ENCODE measurements around the gene CCNT1. TPM values are rescaled to one million over a fixed set of nuclear protein-coding genes. Genes with fewer than 3 reads are reported as not detected.
A peak's percentile ranks its signal among the peaks of the same experiment; 100 is the strongest.
"Not testable (repeated sequence)": the region's sequence is repeated elsewhere in the genome, so short reads cannot be mapped to it uniquely, and the experiment has no call there.

CCNT1 gene
- total and polyA plus RNA-seq, 10 donors, result 4.0 to 53.4 (median 37.4) TPM

GRCh38 chr12:48671231-48671856, 45.2 kb downstream of the CCNT1 start:
- H3K4me3 ChIP-seq, result no peak overlapping the region
- TF ChIP-seq POLR2A (IDR thresholded peaks at IDR 0.05), result no peak
- no peak for TF ChIP-seq CTCF (IDR thresholded peaks at IDR 0.05 in 8 of 11, conservative IDR thresholded peaks at IDR 0.05 in 3 of 11)
- no peak for TF ChIP-seq POLR2AphosphoS5 (IDR thresholded peaks at IDR 0.05)
- H3K27me3 ChIP-seq (replicated peaks in 1 of 7), result no peaks in the 10 kb centered on the region
- H3K4me1 ChIP-seq, result peaks cover 0 to 32% (median 10%) of the 10 kb centered on the region in 6 donors
- no peak for DNase-seq
- H3K36me3 ChIP-seq, result peaks cover 3 to 100% (median 93%) of the 10 kb centered on the region in 6 donors
- H3K27ac ChIP-seq, result no peak overlapping the region
- 87 to 91% (median 88%) methylated on average over 8 of the region's 8 CpGs for WGBS, 5 donors
- intact Hi-C loops (cut with DNase I; ENCODE audit: low total_unique reads), result no loop called here
- H3K9me3 ChIP-seq, result no peaks in the 10 kb centered on the region

GRCh38 chr12:48668996-48669395, 47.5 kb downstream of the CCNT1 start:
- no peak for TF ChIP-seq CTCF (IDR thresholded peaks at IDR 0.05 in 8 of 11, conservative IDR thresholded peaks at IDR 0.05 in 3 of 11)
- TF ChIP-seq POLR2A (IDR thresholded peaks at IDR 0.05), result no peak
- no peak for TF ChIP-seq POLR2AphosphoS5 (IDR thresholded peaks at IDR 0.05)
- WGBS, 5 donors, result 91 to 98% (median 95%) methylated on average over 14 of the region's 14 CpGs
- H3K27me3 ChIP-seq (replicated peaks in 1 of 7), result no peaks in the 10 kb centered on the region
- no peak overlapping the region for H3K27ac ChIP-seq
- peaks cover 3 to 100% (median 98%) of the 10 kb centered on the region in 6 donors for H3K36me3 ChIP-seq
- peaks cover 0 to 9% (median 0%) of the 10 kb centered on the region in 6 donors for H3K4me1 ChIP-seq
- intact Hi-C loops (cut with DNase I; ENCODE audit: low total_unique reads), result no loop called here
- H3K9me3 ChIP-seq, result no peaks in the 10 kb centered on the region
- DNase-seq, result no peak
- H3K4me3 ChIP-seq, result no peak overlapping the region

- intact Hi-C loops (cut with DNase I; ENCODE audit: low total_unique reads), result no loop called here
- H3K27ac ChIP-seq, result no peak overlapping the region
- no peak overlapping the region for H3K4me3 ChIP-seq
- no peaks in the 10 kb centered on the region for H3K9me3 ChIP-seq
- H3K27me3 ChIP-seq (replicated peaks in 1 of 7), result no peaks in the 10 kb centered on the region
- TF ChIP-seq POLR2AphosphoS5 (IDR thresholded peaks at IDR 0.05), result no peak
- no peak for TF ChIP-seq POLR2A (IDR thresholded peaks at IDR 0.05)
- TF ChIP-seq CTCF (IDR thresholded peaks at IDR 0.05 in 8 of 11, conservative IDR thresholded peaks at IDR 0.05 in 3 of 11), result no peak
- H3K4me1 ChIP-seq, result no peaks in the 10 kb centered on the region
- no peak for DNase-seq
- 88 to 95% (median 94%) methylated on average over 4 of the region's 4 CpGs for WGBS, 5 donors
- H3K36me3 ChIP-seq, result peaks cover 4 to 100% (median 92%) of the 10 kb centered on the region in 6 donors
These were observed 56.6 kb downstream of the CCNT1 start for GRCh38 chr12:48659863-48660262.

- WGBS, 5 donors, result 71 to 90% (median 74%) methylated on average over 4 of the region's 4 CpGs
- Histone ChIP-seq H3K27ac (peak overlapping the region in 1 of 8 donors; percentile 9), H3K4me1 (no peaks in the 10 kb centered on the region), H3K36me3 (peaks cover 10 to 94% (median 50%) of the 10 kb centered on the region in 6 donors), H3K27me3 (replicated peaks in 1 of 7) (no peaks in the 10 kb centered on the region), H3K9me3 (no peaks in the 10 kb centered on the region), H3K4me3 (no peak overlapping the region)
- DNase-seq, result no peak
- TF ChIP-seq POLR2AphosphoS5 (IDR thresholded peaks at IDR 0.05) (no peak), CTCF (IDR thresholded peaks at IDR 0.05 in 8 of 11, conservative IDR thresholded peaks at IDR 0.05 in 3 of 11) (no peak), POLR2A (IDR thresholded peaks at IDR 0.05) (no peak)
- intact Hi-C loops (cut with DNase I; ENCODE audit: low total_unique reads), result no loop called here
These were observed 64.8 kb downstream of the CCNT1 start for GRCh38 chr12:48651681-48652080.

GRCh38 chr12:48645354-48645753, 71.2 kb downstream of the CCNT1 start:
- H3K27me3 ChIP-seq (replicated peaks in 1 of 7); H3K27ac ChIP-seq; DNase-seq; intact Hi-C loops (cut with DNase I; ENCODE audit: low total_unique reads); H3K4me3 ChIP-seq; H3K4me1 ChIP-seq: not testable (repeated sequence)
- H3K9me3 ChIP-seq, result peaks cover 0 to 13% (median 5%) of the 10 kb centered on the region in 8 donors
- peaks cover 0 to 74% (median 3%) of the 10 kb centered on the region in 6 donors for H3K36me3 ChIP-seq
- 90 to 95% (median 94%) methylated on average over 6 to 8 of the region's 8 CpGs for WGBS, 5 donors

Measured in spleen (tissue), 11 donors.